ENCODE results near the gene MUCL1.

- peak; percentile 89 to 91 for TF ChIP-seq CTCF (conservative IDR thresholded peaks at IDR 0.05 in 1 of 2, IDR thresholded peaks at IDR 0.05 in 1 of 2; ENCODE audit: low read depth in 1 of 2, low read length in 2 of 2)
- no peak for TF ChIP-seq EZH2 (IDR thresholded peaks at IDR 0.05; ENCODE audit: low read length, missing control alignments)
Observed at GRCh38 chr12:54853933-54854538, at the start of gene MUCL1.
